ENCODE results near the gene ARL15.

ARL15 gene

DNA sequence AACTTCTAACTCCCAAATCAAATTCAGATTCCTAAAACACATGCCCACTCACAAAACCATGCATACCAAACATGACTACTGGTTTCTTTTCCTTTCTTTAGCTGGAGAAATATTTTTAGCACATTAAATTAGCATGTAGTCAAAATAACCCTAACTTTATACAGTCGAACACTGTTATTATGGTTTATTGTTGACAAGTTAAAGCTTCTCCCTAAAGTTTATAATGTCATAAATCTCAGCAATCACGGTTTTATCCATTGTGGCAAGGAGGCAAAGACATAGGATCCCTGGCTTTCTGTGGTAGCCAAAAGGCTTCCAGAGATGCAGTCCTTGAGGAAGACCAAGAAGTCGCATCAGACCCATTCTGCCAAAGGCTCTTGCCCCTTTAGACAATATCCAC, 27.5 kb downstream of the ARL15 start:
- no peak for DNase-seq

- DNase-seq: no peak
These were observed 28.2 kb downstream of the ARL15 start for GRCh38 chr5:54281960-54282692.

DNA sequence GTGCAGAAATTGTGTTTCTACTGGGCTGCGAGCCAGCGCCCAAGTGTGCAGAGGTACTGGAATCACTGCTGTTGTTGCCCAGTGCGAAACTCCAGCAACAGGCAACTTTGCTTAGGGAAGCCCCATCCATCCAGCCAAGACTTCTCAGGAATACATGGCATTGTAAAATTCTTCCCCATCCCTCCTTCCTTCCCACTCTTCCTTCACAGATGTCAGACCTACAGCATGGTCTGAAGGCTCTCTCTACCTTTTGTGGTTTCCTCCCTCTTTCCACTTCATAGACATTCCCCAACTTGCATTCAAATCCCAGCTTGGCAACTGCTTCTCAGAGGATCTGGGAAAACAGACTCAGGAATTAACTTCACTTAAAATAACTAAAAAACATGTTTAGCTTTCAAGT, 30.4 kb downstream of the ARL15 start:
- DNase-seq: no peak

DNA sequence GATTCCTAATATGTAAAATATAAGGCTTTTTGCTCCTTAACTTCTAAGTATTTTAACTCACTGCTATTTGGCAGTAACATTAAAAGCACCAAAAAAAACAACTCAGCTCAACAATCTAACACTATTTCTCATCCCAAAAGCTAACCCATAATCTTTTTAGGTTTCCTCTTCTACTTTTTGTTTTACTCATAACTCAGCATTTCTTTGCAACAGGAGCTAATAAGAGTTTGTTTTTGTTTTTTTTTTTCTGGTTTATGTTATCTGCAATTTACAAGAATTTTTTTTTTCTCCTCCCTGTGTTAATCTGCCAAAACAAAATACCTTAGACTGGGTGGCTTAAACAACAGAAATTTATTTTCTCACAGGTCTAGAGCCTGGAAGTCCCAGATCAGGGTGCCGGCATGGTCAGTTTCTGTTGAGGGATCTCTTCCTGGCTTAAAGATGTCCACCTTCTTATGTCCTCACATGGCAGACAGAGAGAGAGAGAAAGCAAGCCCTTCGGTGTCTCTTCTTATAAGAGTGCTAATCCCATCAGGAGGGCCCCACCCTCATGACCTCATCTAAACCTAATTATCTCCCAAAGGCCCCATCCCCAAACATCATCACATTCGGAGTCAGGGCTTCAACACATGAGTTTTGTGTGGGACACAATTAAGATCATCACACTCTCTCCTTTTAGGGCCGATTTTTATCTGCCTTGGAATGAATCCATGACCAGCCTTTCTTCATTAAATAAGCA, 31.2 kb downstream of the ARL15 start:
- DNase-seq: no peak

DNA sequence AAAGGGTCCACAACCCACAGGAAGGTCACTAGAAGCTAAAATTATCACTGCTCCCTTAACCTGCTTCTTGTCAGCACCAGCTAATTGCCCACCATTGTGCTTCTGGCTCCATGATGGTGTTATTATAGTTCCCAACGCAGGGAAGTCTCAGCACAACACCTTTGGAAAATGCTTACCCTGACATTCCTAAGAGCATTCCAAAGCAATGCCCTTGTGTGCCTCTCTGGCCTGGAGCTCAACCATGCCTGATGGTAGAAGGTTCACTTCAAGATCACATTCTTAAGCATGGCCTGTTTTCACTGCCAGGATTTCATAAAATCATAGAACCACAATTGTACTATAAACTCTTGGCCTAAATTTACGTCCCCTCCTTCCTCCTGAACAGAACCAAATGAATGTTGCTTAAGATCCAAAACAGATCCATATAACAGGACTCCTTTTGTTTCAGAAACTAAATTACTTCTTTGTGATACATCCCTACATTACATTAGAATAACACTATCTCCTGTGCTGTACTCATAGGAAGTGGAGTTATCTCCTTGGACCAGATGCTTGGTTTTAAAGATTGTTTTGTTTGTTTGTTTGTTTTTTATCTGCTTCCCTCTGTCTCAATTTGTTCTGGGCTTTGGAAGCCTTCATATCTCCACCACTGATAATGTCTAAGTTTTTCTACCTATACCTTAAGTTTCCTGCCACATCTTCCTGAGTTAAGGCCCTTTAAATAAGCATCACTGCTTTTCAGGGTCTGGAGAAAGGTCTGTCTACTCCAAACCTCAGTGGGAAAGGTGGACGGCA, 32.1 kb downstream of the ARL15 start:
- no peak for DNase-seq

- DNase-seq: no peak
These were observed 34.3 kb downstream of the ARL15 start for GRCh38 chr5:54276048-54276447.

- DNase-seq: no peak
These were observed 35.0 kb downstream of the ARL15 start for GRCh38 chr5:54275361-54275760.

DNA sequence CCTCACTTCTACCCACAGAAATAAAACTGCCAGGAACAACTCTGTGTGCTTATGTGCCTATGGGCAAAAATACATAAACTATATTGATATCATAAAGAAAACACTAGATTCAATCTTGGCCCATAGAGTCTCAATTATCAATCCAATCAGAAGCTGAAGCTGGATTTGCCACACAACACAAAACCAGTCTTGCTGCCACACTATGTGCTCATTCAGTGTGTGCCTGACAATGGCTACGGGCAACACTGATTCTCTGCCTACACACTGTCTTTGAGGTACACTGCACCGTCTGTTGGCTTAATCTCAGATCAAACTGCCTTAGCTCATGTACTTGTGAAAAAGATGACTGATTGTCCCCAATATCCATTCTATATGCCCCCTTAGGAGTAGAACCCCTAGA, 35.4 kb downstream of the ARL15 start:
- DNase-seq: no peak

- DNase-seq: no peak
These were observed 36.7 kb downstream of the ARL15 start for GRCh38 chr5:54273715-54274114.

- no peak for DNase-seq
These were observed 37.6 kb downstream of the ARL15 start for GRCh38 chr5:54272746-54273145.

- DNase-seq: no peak
These were observed 40.0 kb downstream of the ARL15 start for GRCh38 chr5:54270326-54270725.

DNA sequence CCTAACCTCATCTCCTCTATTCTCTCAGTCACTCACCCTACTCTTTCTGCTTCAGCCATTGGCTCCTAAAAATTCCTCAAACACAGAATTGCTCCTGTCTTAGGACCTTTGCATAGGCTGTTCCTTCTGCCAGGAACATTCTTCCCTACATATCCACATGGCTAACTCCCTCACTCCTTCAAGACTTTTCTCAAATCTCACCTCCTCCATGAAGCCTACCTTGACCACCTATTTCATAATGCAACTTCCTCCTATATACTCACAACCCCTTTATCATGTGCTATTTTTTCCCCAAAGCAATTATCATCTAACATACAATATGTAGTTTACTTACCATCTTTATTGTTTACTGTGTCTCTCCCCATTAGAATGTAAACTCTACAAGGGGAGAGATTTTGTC, 45.8 kb downstream of the ARL15 start:
- DNase-seq: no peak

GRCh38 chr5:54263447-54263846, 46.9 kb downstream of the ARL15 start:
- DNase-seq: no peak

- DNase-seq: no peak
These were observed 48.8 kb downstream of the ARL15 start for GRCh38 chr5:54261596-54261995.

DNA sequence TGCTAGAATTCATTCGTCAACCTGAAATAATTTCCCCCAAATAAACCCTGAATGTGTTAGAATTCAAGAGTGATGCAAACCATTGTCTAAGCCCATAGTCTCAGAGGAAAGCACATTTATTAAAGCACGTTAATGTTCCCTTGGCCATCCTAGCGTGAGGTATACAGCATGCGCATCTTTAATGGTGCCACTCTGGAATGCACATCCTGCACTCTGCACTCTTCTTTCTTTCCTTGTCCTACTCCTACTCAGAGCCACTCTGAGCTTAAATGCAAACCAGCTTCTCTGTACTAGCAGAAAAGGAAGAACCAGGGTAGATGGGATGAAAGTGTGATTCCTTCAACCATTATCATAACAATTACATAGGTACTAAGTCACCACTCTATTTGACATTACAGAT, 50.4 kb downstream of the ARL15 start:
- DNase-seq: no peak

DNA sequence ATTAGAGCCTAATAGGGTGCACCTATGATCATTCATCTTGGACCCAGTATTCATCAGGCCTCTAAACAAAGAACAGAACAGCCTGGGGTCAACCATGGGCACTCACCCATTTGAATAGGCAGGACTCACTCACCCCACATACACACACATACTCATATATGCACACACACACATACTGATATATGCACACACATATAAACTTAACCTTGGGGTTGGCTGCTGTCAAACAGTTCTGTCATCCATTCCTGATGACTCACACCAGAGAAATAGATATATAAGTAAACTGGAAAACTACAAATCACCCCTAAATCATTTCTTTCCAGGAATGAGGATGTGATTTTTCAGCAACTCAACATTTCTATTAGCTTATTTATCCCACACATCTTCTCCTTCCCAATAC, 51.3 kb downstream of the ARL15 start:
- DNase-seq: no peak

DNA sequence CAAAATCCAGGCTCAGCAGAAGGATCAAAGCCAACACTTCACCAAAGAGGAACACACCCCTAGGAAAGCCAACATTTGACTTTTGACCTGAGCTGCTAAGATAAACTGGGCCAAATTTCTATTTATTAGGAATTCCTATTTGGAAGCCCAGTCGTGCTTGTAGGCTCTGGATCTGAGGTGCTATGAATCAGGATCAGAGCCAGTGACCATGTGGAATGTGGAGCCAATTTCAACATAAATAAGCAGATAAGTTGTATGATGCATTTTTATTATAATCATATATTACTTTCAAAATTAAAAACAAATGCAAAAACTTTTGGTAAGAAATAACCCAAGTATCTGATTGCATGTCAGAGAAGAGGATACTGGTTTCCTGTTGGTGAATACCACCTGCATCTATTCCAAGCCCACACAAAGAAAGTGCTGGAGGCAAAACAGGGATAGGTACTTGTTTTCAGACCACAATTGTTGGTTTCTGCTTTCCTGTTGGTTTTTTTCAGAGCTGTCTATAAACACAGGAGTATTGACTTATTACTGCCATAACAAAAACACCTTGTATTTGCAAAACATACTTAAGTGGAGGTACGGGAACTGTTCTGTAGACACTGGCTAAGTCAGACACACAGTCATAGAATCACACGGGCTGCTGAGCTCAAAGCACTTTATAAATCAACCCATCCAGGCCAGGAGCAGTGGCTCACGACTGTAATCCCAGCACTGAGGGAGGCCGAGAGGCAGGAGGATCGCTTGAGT, 52.8 kb downstream of the ARL15 start:
- no peak for DNase-seq

DNA sequence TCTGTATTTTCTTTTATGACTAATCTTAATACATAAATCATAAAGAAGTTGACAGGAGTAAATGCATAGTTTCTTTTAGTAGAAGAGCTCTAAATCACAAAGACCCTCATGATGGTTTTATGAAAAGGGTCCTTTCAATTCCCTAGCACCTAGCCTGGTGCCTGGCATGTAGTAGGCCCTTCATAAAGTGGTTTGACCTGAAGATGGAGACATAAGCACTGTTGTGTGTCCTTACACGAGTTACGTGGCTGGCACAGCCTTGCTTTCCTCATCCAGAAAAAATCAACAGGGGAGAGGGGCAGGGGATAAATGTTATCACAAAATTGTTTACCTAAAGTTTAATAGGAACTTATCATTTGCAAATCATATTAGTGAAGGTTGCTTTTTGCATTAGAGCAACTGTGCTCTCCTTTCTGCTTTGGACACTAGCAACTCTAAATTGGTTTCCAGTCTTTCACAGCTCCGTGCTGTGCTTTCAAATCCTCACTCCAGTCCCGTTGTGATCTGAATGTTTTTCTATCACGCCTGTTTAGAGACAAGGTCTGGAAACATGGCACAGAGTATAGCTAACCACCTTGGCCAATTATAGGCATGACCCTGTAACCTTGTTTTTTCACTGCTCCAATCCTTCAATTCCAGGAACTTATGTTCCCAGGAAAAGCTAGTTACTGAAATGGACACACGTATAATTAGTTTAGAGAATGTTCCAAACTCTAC, 55.7 kb downstream of the ARL15 start:
- DNase-seq: no peak

- no peak for DNase-seq
These were observed 58.4 kb downstream of the ARL15 start for GRCh38 chr5:54251981-54252380.

- DNase-seq: no peak
These were observed 61.0 kb downstream of the ARL15 start for GRCh38 chr5:54249210-54250028.

- no peak for DNase-seq
These were observed 63.1 kb downstream of the ARL15 start for GRCh38 chr5:54247226-54247625.
